ENCODE results near the gene TMEM222. TPM values are rescaled to one million over a fixed set of nuclear protein-coding genes. Genes with fewer than 3 reads are reported as not detected.
"Not testable (repeated sequence)": the region's sequence is repeated elsewhere in the genome, so short reads cannot be mapped to it uniquely, and the experiment has no call there.

The TMEM222 gene
- total RNA-seq, 1 experiment from 2014 or later: 28.7 TPM

GRCh38 chr1:27383039-27383605 lies 61.2 kb downstream of the TMEM222 start, which contains the start of gene CD164L2:
Gene CD164L2 (minus strand): TSS chr1:27383333. CDS start chr1:27383239, 94 bp downstream.
- H3K36me3 Mint-ChIP-seq: no peaks in the 10 kb centered on the region
- peaks cover 31% of the 10 kb centered on the region for H3K27me3 Mint-ChIP-seq (ENCODE audit: low read depth)
- ChIA-PET CTCF (interaction anchor here (0.6 to 13.1 kb wide), 26 partner anchors 8 to 337 kb away, joined by 3 to 260 read pairs (median 6); partner anchors contain the start of genes FCN3, GPR3 and MAP3K6), POLR2A (interaction anchor here (0.7 to 2.7 kb wide), 7 partner anchors 8 to 192 kb away, joined by 3 to 13 read pairs (median 4); partner anchors contain the start of genes FCN3 and MAP3K6)
- H3K27ac Mint-ChIP-seq: no peak within 1 kb of the TSS
- DNase-seq (ENCODE audit: low spot score) (peak; percentile 93), ATAC-seq (peak; percentile 95)
- no peak for TF ChIP-seq MXD4 (CRISPR knock-in tag; IDR thresholded peaks at IDR 0.05; ENCODE audit: borderline replicate concordance)
- peak; percentile 82 for TF ChIP-seq SP1 (CRISPR knock-in tag; conservative IDR thresholded peaks at IDR 0.05)
- H3K4me3 Mint-ChIP-seq: peak within 1 kb of the TSS; percentile 67
- no peaks in the 10 kb centered on the region for H3K9me3 Mint-ChIP-seq
- peaks cover 4% of the 10 kb centered on the region; the same call in 1 of the 2 replicates for H3K4me1 Mint-ChIP-seq

GRCh38 chr1:27383661-27384060 lies 61.7 kb downstream of the TMEM222 start:
- no peak for TF ChIP-seq GRHL2 (CRISPR knock-in tag; IDR thresholded peaks at IDR 0.05; ENCODE audit: insufficient replicate concordance, severe bottlenecking)
- TF ChIP-seq MXD4 (CRISPR knock-in tag; IDR thresholded peaks at IDR 0.05; ENCODE audit: borderline replicate concordance): no peak
- no peak for TF ChIP-seq ZBTB21 (CRISPR knock-in tag; IDR thresholded peaks at IDR 0.05; ENCODE audit: borderline replicate concordance)
- TF ChIP-seq NFE2L1 (CRISPR knock-in tag; IDR thresholded peaks at IDR 0.05): no peak
- no peak for TF ChIP-seq CBFB (CRISPR knock-in tag; IDR thresholded peaks at IDR 0.05; ENCODE audit: low read depth)
- TF ChIP-seq ERG (CRISPR knock-in tag; IDR thresholded peaks at IDR 0.05): no peak
- no peak for TF ChIP-seq E2F5 (CRISPR knock-in tag; IDR thresholded peaks at IDR 0.05)
- TF ChIP-seq FOXK1 (CRISPR knock-in tag; IDR thresholded peaks at IDR 0.05): no peak
- no peak for TF ChIP-seq NFYB (CRISPR knock-in tag; conservative IDR thresholded peaks at IDR 0.05; ENCODE audit: low read depth)
- TF ChIP-seq CREM (CRISPR knock-in tag; IDR thresholded peaks at IDR 0.05): no peak
- TF ChIP-seq ZNF121 (CRISPR knock-in tag; IDR thresholded peaks at IDR 0.05): no peak
- Mint-ChIP-seq H3K9me3 (no peaks in the 10 kb centered on the region), H3K27ac (no peak overlapping the region), H3K27me3 (ENCODE audit: low read depth) (peaks cover 31% of the 10 kb centered on the region), H3K4me1 (peaks cover 6% of the 10 kb centered on the region), H3K4me3 (peak overlapping the region; percentile 53), H3K36me3 (no peaks in the 10 kb centered on the region)
- no peak for DNase-seq (ENCODE audit: low spot score)
- POLR2A ChIA-PET: interaction anchor here (1.0 to 2.7 kb wide), 2 partner anchors 18 to 191 kb away, joined by 4 to 13 read pairs; partner anchors contain the start of gene MAP3K6
- no peak for ATAC-seq
- CTCF ChIA-PET: interaction anchor here (1.0 to 13.1 kb wide), 11 partner anchors 10 to 279 kb away, joined by 3 to 260 read pairs (median 10); no protein-coding TSS in a partner anchor

GRCh38 chr1:27384797-27385196 lies 62.8 kb downstream of the TMEM222 start:
- not testable (repeated sequence) for H3K27ac Mint-ChIP-seq; H3K4me1 Mint-ChIP-seq; H3K36me3 Mint-ChIP-seq; ATAC-seq; H3K9me3 Mint-ChIP-seq; DNase-seq (ENCODE audit: low spot score); H3K4me3 Mint-ChIP-seq
- peaks cover 34% of the 10 kb centered on the region for H3K27me3 Mint-ChIP-seq (ENCODE audit: low read depth)
- ChIA-PET CTCF (interaction anchor here (0.9 to 13.1 kb wide), 8 partner anchors 9 to 86 kb away, joined by 5 to 260 read pairs (median 24); partner anchors contain the start of gene MAP3K6), POLR2A (interaction anchor here (2.7 kb wide), 1 partner anchor 19 kb away, joined by 13 read pairs; the partner anchor contains the start of gene MAP3K6)

Other genes starting within 250 kb of the TMEM222 start
- gene SLC9A1, start 167.0 kb upstream of the TMEM222 start, total RNA-seq (2021): 22.0 to 25.1 TPM (median 22.5 TPM) in 3 replicates
- gene WDTC1, start 87.5 kb upstream of the TMEM222 start, total RNA-seq (2021): 20.1 to 24.9 TPM (median 23.5 TPM) in 3 replicates
- 18.0 to 19.7 TPM (median 18.5 TPM) in 3 replicates for gene SYTL1, start 19.9 kb downstream of the TMEM222 start, total RNA-seq (2021)
- 13.3 to 15.0 TPM (median 14.0 TPM) in 3 replicates for gene MAP3K6, start 44.8 kb downstream of the TMEM222 start, total RNA-seq (2021)
- gene FCN3, start 52.7 kb downstream of the TMEM222 start, total RNA-seq (2021): 0.98 to 1.6 TPM (median 1.3 TPM) in 3 replicates
- gene CD164L2, start 61.2 kb downstream of the TMEM222 start, total RNA-seq (2021): 3.0 to 5.5 TPM (median 4.3 TPM) in 3 replicates
- gene GPR3, start 70.5 kb downstream of the TMEM222 start, total RNA-seq (2021): 7.8 to 12.4 TPM (median 7.8 TPM) in 3 replicates
- 90.1 to 104 TPM (median 92.8 TPM) in 3 replicates for gene WASF2, start 168.0 kb downstream of the TMEM222 start, total RNA-seq (2021)